CD4-positive, alpha-beta T cell (primary cell): ENCODE results near the gene GSK3B. TPM values are rescaled to one million over a fixed set of nuclear protein-coding genes. Genes with fewer than 3 reads are reported as not detected.

ENCODE experiments used
- ATAC-seq: fragments of 200-7000 bp; cut with Tn5 transposase; one replicate; pipeline ENCODE4 v1.10.0; 2022; ENCODE audit warnings: mild to moderate bottlenecking; ENCODE audit not compliant: poor library complexity
- CTCF ChIA-PET: fragments of 350-600 bp; sonication (Branson Sonifier 250); formaldehyde crosslinking; loops from one replicate; lab custom pipeline; 2021; ENCODE audit warnings: antibody characterized with exemption, inconsistent platforms; lab: Charles Lee
- POLR2A ChIA-PET: fragments of 350-600 bp; sonication (Branson Sonifier 250); formaldehyde crosslinking; loops from one replicate; lab custom pipeline; 2021; ENCODE audit warnings: antibody characterized with exemption, inconsistent platforms; lab: Charles Lee
- DNase-seq, 14 experiments: peaks; one replicate each; pipeline ENCODE4 v3.0.0-alpha.2; 2013 to 2020; ENCODE audit warnings: mixed read lengths in 2 of 14
- H3K27ac ChIP-seq, 2 donors: one replicate each; pipeline versions ENCODE4 v1.5.1 to v1.7.0; 2013; ENCODE audit warnings: low read length in 2 of 2, low read depth in 1 of 2, mild to moderate bottlenecking in 1 of 2
- H3K27me3 ChIP-seq, 2 experiments: 1 replicate in 1 of 2; 2 replicates in 1 of 2; pipeline versions ENCODE4 v1.6.1 to v1.7.0; 2013; ENCODE audit warnings: low read length in 2 of 2, control low read depth in 1 of 2, mild to moderate bottlenecking in 1 of 2, moderate library complexity in 1 of 2; ENCODE audit not compliant: insufficient read depth in 2 of 2, control insufficient read depth in 1 of 2
- H3K36me3 ChIP-seq: one replicate; pipeline ENCODE4 v1.6.1; 2013; ENCODE audit warnings: low read length, control low read depth; ENCODE audit not compliant: insufficient read depth
- H3K4me1 ChIP-seq: one replicate; pipeline ENCODE4 v1.6.1; 2013; ENCODE audit warnings: low read length, control low read depth; ENCODE audit not compliant: insufficient read depth
- H3K4me3 ChIP-seq: one replicate; pipeline ENCODE4 v1.5.1; 2013; ENCODE audit warnings: mild to moderate bottlenecking, low read length, moderate library complexity
- H3K9me3 ChIP-seq, 2 experiments: 1 replicate in 1 of 2; 2 replicates in 1 of 2; pipeline versions ENCODE4 v1.6.1 to v1.7.0; 2013; ENCODE audit warnings: low read length in 2 of 2, mild to moderate bottlenecking in 2 of 2, control low read depth in 1 of 2, moderate library complexity in 1 of 2; ENCODE audit not compliant: control insufficient read depth in 1 of 2, insufficient read depth in 1 of 2
- H3K27ac Mint-ChIP-seq: one replicate; pipeline ENCODE4 v1.8.0; 2020; ENCODE audit warnings: mixed read lengths
- H3K27me3 Mint-ChIP-seq: one replicate; pipeline ENCODE4 v1.8.0; 2021; ENCODE audit warnings: mixed read lengths
- H3K36me3 Mint-ChIP-seq: one replicate; pipeline ENCODE4 v1.8.0; 2021; ENCODE audit warnings: low read depth, mixed read lengths
- H3K4me1 Mint-ChIP-seq: one replicate; pipeline ENCODE4 v1.8.0; 2021; ENCODE audit warnings: low read depth, mixed read lengths
- H3K4me3 Mint-ChIP-seq: one replicate; pipeline ENCODE4 v1.8.0; 2020; ENCODE audit warnings: mild to moderate bottlenecking, mixed read lengths
- H3K9me3 Mint-ChIP-seq: one replicate; pipeline ENCODE4 v1.8.0; 2020; ENCODE audit warnings: mixed read lengths
- CTCF ChIP-seq: fragments of 200-600 bp; IDR thresholded peaks from one replicate; pipeline ENCODE4 v1.8.0; 2022; ENCODE audit warnings: antibody characterized with exemption, mild to moderate bottlenecking
- intact Hi-C, 2 experiments: fragments of 100-400 bp; cut with DNase I in 1 of 2; cut with micrococcal nuclease in 1 of 2; formaldehyde crosslinking; loops; one replicate each; pipeline versions ENCODE4 v1.15.1 to v1.9.0; 2023 to 2025; cut with DNase I, micrococcal nuclease
- total RNA-seq, 174 experiments: library from RNA in 2 of 174; stranded (reverse) in 2 of 174; gene quantifications; one replicate each; pipeline ENCODE4 v1.2.3 and lab custom pipeline; 2021 to 2026

The GSK3B gene
- total RNA-seq, 2 experiments from 2014 or later, result 27.9 to 29.1 TPM

GRCh38 chr3:120047686-120048085, 46.6 kb downstream of the GSK3B start:
- Mint-ChIP-seq H3K4me3 (no peak overlapping the region), H3K27ac (peak overlapping the region; percentile 11), H3K4me1 (peaks cover 82% of the 10 kb centered on the region), H3K9me3 (peaks cover 21% of the 10 kb centered on the region), H3K27me3 (no peaks in the 10 kb centered on the region), H3K36me3 (peaks cover 58% of the 10 kb centered on the region)
- no peak for ATAC-seq
- no peak for TF ChIP-seq CTCF
- CTCF ChIA-PET, result no interaction called here
- peaks cover 18 to 21% of the 10 kb centered on the region in 2 experiments for H3K9me3 ChIP-seq
- intact Hi-C loops, result no loop called here
- DNase-seq, result no peak
- peaks cover 14% of the 10 kb centered on the region for H3K4me1 ChIP-seq
- H3K36me3 ChIP-seq, result peaks cover 3% of the 10 kb centered on the region
- POLR2A ChIA-PET, result no interaction called here
- H3K27ac ChIP-seq, result no peak overlapping the region
- H3K27me3 ChIP-seq, result no peaks in the 10 kb centered on the region
- H3K4me3 ChIP-seq, result no peak overlapping the region

- Histone ChIP-seq H3K27ac (no peak overlapping the region), H3K9me3 (peaks cover 35 to 54% of the 10 kb centered on the region in 2 experiments), H3K36me3 (peaks cover 3% of the 10 kb centered on the region), H3K4me1 (no peaks in the 10 kb centered on the region), H3K4me3 (no peak overlapping the region), H3K27me3 (no peaks in the 10 kb centered on the region)
- Mint-ChIP-seq H3K36me3 (peaks cover 87% of the 10 kb centered on the region), H3K27me3 (no peaks in the 10 kb centered on the region), H3K9me3 (peaks cover 32% of the 10 kb centered on the region), H3K27ac (no peak overlapping the region), H3K4me1 (peaks cover 41% of the 10 kb centered on the region), H3K4me3 (no peak overlapping the region)
- no peak for DNase-seq
- ChIA-PET CTCF (interaction anchor here (0.7 kb wide), 1 partner anchor 106 kb away, joined by 6 read pairs; no protein-coding TSS in a partner anchor), POLR2A (no interaction called here)
- intact Hi-C loops, result no loop called here
- TF ChIP-seq CTCF, result no peak
- no peak for ATAC-seq
Measured at GRCh38 chr3:120040813-120041377, 53.4 kb downstream of the GSK3B start.

GRCh38 chr3:120039642-120040610, 54.3 kb downstream of the GSK3B start:
- Mint-ChIP-seq H3K27me3 (no peaks in the 10 kb centered on the region), H3K9me3 (peaks cover 24% of the 10 kb centered on the region), H3K4me1 (peaks cover 41% of the 10 kb centered on the region), H3K4me3 (no peak overlapping the region), H3K36me3 (peaks cover 82% of the 10 kb centered on the region), H3K27ac (no peak overlapping the region)
- no peaks in the 10 kb centered on the region for H3K27me3 ChIP-seq
- no peak overlapping the region for H3K27ac ChIP-seq
- no peaks in the 10 kb centered on the region for H3K36me3 ChIP-seq
- no peaks in the 10 kb centered on the region for H3K4me1 ChIP-seq
- no peak for TF ChIP-seq CTCF
- CTCF ChIA-PET, result interaction anchor here (0.7 kb wide), 1 partner anchor 107 kb away, joined by 6 read pairs; no protein-coding TSS in a partner anchor
- DNase-seq, result peak in 2 of 14 experiments; percentile 19 to 22
- H3K4me3 ChIP-seq, result no peak overlapping the region
- peaks cover 29 to 44% of the 10 kb centered on the region in 2 experiments for H3K9me3 ChIP-seq
- ATAC-seq, result no peak
- POLR2A ChIA-PET, result no interaction called here
- intact Hi-C loops, result no loop called here
